OCI-LY7 (cell line): ENCODE results near the gene MINDY2. TPM values are rescaled to one million over a fixed set of nuclear protein-coding genes. Genes with fewer than 3 reads are reported as not detected.

ENCODE experiments used
- BruUV-seq: library from RNA; stranded (reverse); fragments of 400-500 nt; replicated peaks from 2 replicates; lab custom pipeline; 2021; lab: Mats Ljungman, UMichigan
- CTCF ChIA-PET: fragments of 300-600 bp; sonication (Branson Sonifier 250); formaldehyde crosslinking; loops from one replicate; lab custom pipeline; 2022; ENCODE audit warnings: antibody characterized with exemption; ENCODE audit not compliant: unreplicated experiment; lab: Charles Lee
- POLR2A ChIA-PET: fragments of 300-600 bp; sonication (Branson Sonifier 250); formaldehyde crosslinking; loops from one replicate; lab custom pipeline; 2022; ENCODE audit warnings: antibody characterized with exemption; lab: Charles Lee
- DNase-seq: peaks from one replicate; pipeline ENCODE4 v3.0.0-alpha.2; 2015; ENCODE audit warnings: low spot score
- H2AFZ ChIP-seq: fragments of 200-600 bp; sonication (generic), shearing (Covaris generic); 2 replicates; pipeline ENCODE4 v1.6.1; 2014; ENCODE audit warnings: mild to moderate bottlenecking, antibody characterized with exemption, low read length, moderate library complexity
- H3K27ac ChIP-seq: fragments of 200-600 bp; sonication (generic); 2 replicates; pipeline ENCODE4 v1.5.1; 2014; ENCODE audit warnings: mixed run types, low read depth, mild to moderate bottlenecking, moderate library complexity, low read length, inconsistent platforms; ENCODE audit not compliant: poor library complexity, severe bottlenecking
- H3K36me3 ChIP-seq: fragments of 200-600 bp; sonication (generic); 2 replicates; pipeline ENCODE4 v1.6.1; 2014; ENCODE audit warnings: mild to moderate bottlenecking, antibody characterized with exemption, low read length, moderate library complexity, mixed read lengths; ENCODE audit not compliant: insufficient read depth
- H3K4me1 ChIP-seq: fragments of 200-600 bp; sonication (generic); 2 replicates; pipeline ENCODE4 v1.5.1; 2014; ENCODE audit warnings: mild to moderate bottlenecking, low read length; ENCODE audit not compliant: insufficient read depth, poor library complexity, severe bottlenecking
- H3K4me2 ChIP-seq: fragments of 200-600 bp; sonication (generic); 2 replicates; pipeline ENCODE4 v1.6.1; 2014; ENCODE audit warnings: mild to moderate bottlenecking, low read length
- H3K4me3 ChIP-seq: fragments of 200-600 bp; sonication (generic); 2 replicates; pipeline ENCODE4 v1.5.1; 2014; ENCODE audit warnings: mild to moderate bottlenecking, low read depth, low read length; ENCODE audit not compliant: poor library complexity, severe bottlenecking
- H3K79me2 ChIP-seq: fragments of 200-600 bp; sonication (generic); 2 replicates; pipeline ENCODE4 v1.6.1; 2016; ENCODE audit warnings: low read depth, mild to moderate bottlenecking, low read length, moderate library complexity, mixed read lengths; ENCODE audit not compliant: insufficient read depth
- H3K9me2 ChIP-seq: fragments of 200-600 bp; sonication (generic); 2 replicates; pipeline ENCODE4 v1.6.1; 2016; ENCODE audit warnings: mild to moderate bottlenecking, low read length, mixed read lengths; ENCODE audit not compliant: insufficient read depth
- H3K9me3 ChIP-seq: fragments of 200-600 bp; sonication (generic); 2 replicates; pipeline ENCODE4 v1.6.1; 2014; ENCODE audit warnings: mild to moderate bottlenecking, mixed run types, low read length, mixed read lengths
- H4K20me1 ChIP-seq: fragments of 200-600 bp; sonication (generic); 2 replicates; pipeline ENCODE4 v1.6.1; 2014; ENCODE audit warnings: mild to moderate bottlenecking, antibody characterized with exemption, low read length, moderate library complexity, mixed read lengths; ENCODE audit not compliant: insufficient read depth
- CTCF ChIP-seq: fragments of 200-600 bp; sonication (generic); conservative IDR thresholded peaks from 2 replicates; pipeline ENCODE4 v1.5.1; 2014; ENCODE audit warnings: mild to moderate bottlenecking, antibody characterized with exemption, low read length, moderate library complexity, mixed read lengths
- EZH2phosphoT487 ChIP-seq: fragments of 200-600 bp; sonication (generic); IDR thresholded peaks from 2 replicates; pipeline ENCODE4 v1.6.1; 2018; ENCODE audit warnings: low read depth, borderline replicate concordance, mild to moderate bottlenecking, mixed run types, antibody characterized with exemption, low read length, moderate library complexity, mixed read lengths
- intact Hi-C: fragments of 100-400 bp; cut with micrococcal nuclease; formaldehyde crosslinking; loops from one replicate; pipeline ENCODE4 v1.10.0; 2022; ENCODE audit not compliant: unreplicated experiment
- total RNA-seq, 2 experiments: library from RNA; depleted of rRNA in 1 of 2; stranded (reverse); fragments of >200 nt in 1 of 2; shearing (Covaris generic) in 1 of 2; gene quantifications; 2 replicates each; pipeline ENCODE4 v1.2.3, GENCODE V29; 2014 to 2022

Gene MINDY2
- total RNA-seq, 2 experiments from 2014 or later, result 10.5 to 15.7 TPM

GRCh38 chr15:58732625-58733363 is 38.3 kb upstream of the MINDY2 start:
- Histone ChIP-seq H3K9me2 (no peaks in the 10 kb centered on the region), H3K79me2 (peaks cover 99% of the 10 kb centered on the region), H2AFZ (no peak overlapping the region), H3K9me3 (no peaks in the 10 kb centered on the region), H3K4me1 (peaks cover 13% of the 10 kb centered on the region), H3K4me2 (no peak overlapping the region), H3K4me3 (no peak overlapping the region), H3K36me3 (0 out of 2 replicates have a peak, but pooled peaks cover 3% of the 10 kb centered on the region), H3K27ac (no peak overlapping the region), H4K20me1 (peaks cover 21% of the 10 kb centered on the region)
- POLR2A ChIA-PET, result interaction anchor here (0.6 kb wide), 1 partner anchor 20 kb away, joined by 3 read pairs; no protein-coding TSS in a partner anchor
- no peak for DNase-seq
- no peak for TF ChIP-seq EZH2phosphoT487
- no peak for TF ChIP-seq CTCF
- CTCF ChIA-PET, result no interaction called here
- intact Hi-C loops, result no loop called here
- BruUV-seq, result no TSS peak

GRCh38 chr15:58734859-58735258 is 36.2 kb upstream of the MINDY2 start:
- TF ChIP-seq CTCF, result no peak
- TF ChIP-seq EZH2phosphoT487, result no peak
- intact Hi-C loops, result no loop called here
- Histone ChIP-seq H3K36me3 (no peaks in the 10 kb centered on the region), H3K79me2 (peaks cover 98% of the 10 kb centered on the region), H3K9me2 (no peaks in the 10 kb centered on the region), H3K4me2 (no peak overlapping the region), H3K27ac (no peak overlapping the region), H3K4me1 (peaks cover 16% of the 10 kb centered on the region), H3K4me3 (no peak overlapping the region), H2AFZ (no peak overlapping the region), H3K9me3 (no peaks in the 10 kb centered on the region), H4K20me1 (peaks cover 31% of the 10 kb centered on the region)
- ChIA-PET CTCF (no interaction called here), POLR2A (interaction anchor here (0.6 to 1.2 kb wide), 4 partner anchors 13 to 36 kb away, joined by 3 to 4 read pairs (median 4); partner anchors contain the start of gene MINDY2)
- no peak for DNase-seq
- no TSS peak for BruUV-seq

GRCh38 chr15:58736018-58736643 is 35.0 kb upstream of the MINDY2 start:
- ChIA-PET CTCF (no interaction called here), POLR2A (interaction anchor here (1.2 kb wide), 1 partner anchor 35 kb away, joined by 4 read pairs; the partner anchor contains the start of gene MINDY2)
- no peak overlapping the region for H3K27ac ChIP-seq
- intact Hi-C loops, result no loop called here
- TF ChIP-seq EZH2phosphoT487 (no peak), CTCF (no peak)
- peaks cover 31% of the 10 kb centered on the region for H4K20me1 ChIP-seq
- no peak overlapping the region for H2AFZ ChIP-seq
- H3K36me3 ChIP-seq, result no peaks in the 10 kb centered on the region
- no peak overlapping the region for H3K4me2 ChIP-seq
- H3K9me3 ChIP-seq, result no peaks in the 10 kb centered on the region
- no TSS peak for BruUV-seq
- DNase-seq, result no peak
- H3K4me1 ChIP-seq, result peaks cover 8% of the 10 kb centered on the region
- H3K79me2 ChIP-seq, result peaks cover 98% of the 10 kb centered on the region
- no peaks in the 10 kb centered on the region for H3K9me2 ChIP-seq
- H3K4me3 ChIP-seq, result no peak overlapping the region
